Suppressor macrophage treated with lipopolysaccharide for 1 hour (primary cell): ENCODE results near the gene TTN.

Experiments used
- DNase-seq, 3 donors: peaks; one replicate each; pipeline ENCODE4 v3.0.0-alpha.2; 2020 to 2022

The TTN gene

GRCh38 chr2:178641498-178641897 is 165.7 kb downstream of the TTN start:
- DNase-seq: no peak

GRCh38 chr2:178635897-178636296 is 171.3 kb downstream of the TTN start:
- no peak for DNase-seq

GRCh38 chr2:178632729-178633128 is 174.5 kb downstream of the TTN start:
- no peak for DNase-seq

- DNase-seq: no peak
Measured at GRCh38 chr2:178630581-178630980, 176.6 kb downstream of the TTN start.

GRCh38 chr2:178629463-178629862 is 177.8 kb downstream of the TTN start:
- DNase-seq: no peak

GRCh38 chr2:178628605-178629004 is 178.6 kb downstream of the TTN start:
- no peak for DNase-seq

- DNase-seq: no peak
Measured at GRCh38 chr2:178627401-178627800, 179.8 kb downstream of the TTN start.

GRCh38 chr2:178615969-178616368 is 191.3 kb downstream of the TTN start:
- no peak for DNase-seq

GRCh38 chr2:178602901-178603300 is 204.3 kb downstream of the TTN start:
- DNase-seq: no peak

GRCh38 chr2:178592655-178593054 is 214.6 kb downstream of the TTN start:
- no peak for DNase-seq

- DNase-seq: no peak
Measured at GRCh38 chr2:178589335-178589734, 217.9 kb downstream of the TTN start.

- DNase-seq: no peak
Measured at GRCh38 chr2:178584666-178585065, 222.6 kb downstream of the TTN start.

- no peak for DNase-seq
Measured at GRCh38 chr2:178579006-178579405, 228.2 kb downstream of the TTN start.

- DNase-seq: no peak
Measured at GRCh38 chr2:178574789-178575188, 232.4 kb downstream of the TTN start.

- no peak for DNase-seq
Measured at GRCh38 chr2:178568227-178568626, 239.0 kb downstream of the TTN start.

GRCh38 chr2:178553047-178553446 is 254.2 kb downstream of the TTN start:
- DNase-seq: no peak

- DNase-seq: no peak
Measured at GRCh38 chr2:178550352-178550751, 256.9 kb downstream of the TTN start.

- DNase-seq: no peak
Measured at GRCh38 chr2:178542569-178542968, 264.7 kb downstream of the TTN start.

GRCh38 chr2:178542161-178542560 is 265.1 kb downstream of the TTN start:
- DNase-seq: no peak

- DNase-seq: no peak
Measured at GRCh38 chr2:178536037-178536436, 271.2 kb downstream of the TTN start.

GRCh38 chr2:178531168-178531567 is 276.1 kb downstream of the TTN start:
- DNase-seq: peak; percentile 62 to 75 (median 73)

- peak; percentile 79 to 86 (median 83) for DNase-seq
Measured at GRCh38 chr2:178530625-178531142, 276.5 kb downstream of the TTN start.

GRCh38 chr2:178530131-178530530 is 277.1 kb downstream of the TTN start:
- peak; percentile 33 to 47 (median 46) for DNase-seq

- DNase-seq: peak in 1 of 3 donors; percentile 18
Measured at GRCh38 chr2:178529194-178529593, 278.0 kb downstream of the TTN start.

- peak in 1 of 3 donors; percentile 3 for DNase-seq
Measured at GRCh38 chr2:178528647-178529046, 278.6 kb downstream of the TTN start.

- no peak for DNase-seq
Measured at GRCh38 chr2:178527592-178527991, 279.6 kb downstream of the TTN start.
